Loucy (cell line): ENCODE data around the gene LRP2BP.

ENCODE experiments used
- EZH2phosphoT487 ChIP-seq: fragments of 200-600 bp; IDR thresholded peaks from 2 replicates; pipeline ENCODE4 v1.6.1; 2018; ENCODE audit warnings: antibody characterized with exemption, mild to moderate bottlenecking, moderate library complexity, borderline replicate concordance
- TF ChIP-seq, protein P1 (sequence below): fragments of 200-600 bp; sonication (generic); conservative IDR thresholded peaks from 2 replicates; pipeline ENCODE4 v1.5.1; 2014; ENCODE audit warnings: mild to moderate bottlenecking, antibody characterized with exemption, low read length

DNA sequence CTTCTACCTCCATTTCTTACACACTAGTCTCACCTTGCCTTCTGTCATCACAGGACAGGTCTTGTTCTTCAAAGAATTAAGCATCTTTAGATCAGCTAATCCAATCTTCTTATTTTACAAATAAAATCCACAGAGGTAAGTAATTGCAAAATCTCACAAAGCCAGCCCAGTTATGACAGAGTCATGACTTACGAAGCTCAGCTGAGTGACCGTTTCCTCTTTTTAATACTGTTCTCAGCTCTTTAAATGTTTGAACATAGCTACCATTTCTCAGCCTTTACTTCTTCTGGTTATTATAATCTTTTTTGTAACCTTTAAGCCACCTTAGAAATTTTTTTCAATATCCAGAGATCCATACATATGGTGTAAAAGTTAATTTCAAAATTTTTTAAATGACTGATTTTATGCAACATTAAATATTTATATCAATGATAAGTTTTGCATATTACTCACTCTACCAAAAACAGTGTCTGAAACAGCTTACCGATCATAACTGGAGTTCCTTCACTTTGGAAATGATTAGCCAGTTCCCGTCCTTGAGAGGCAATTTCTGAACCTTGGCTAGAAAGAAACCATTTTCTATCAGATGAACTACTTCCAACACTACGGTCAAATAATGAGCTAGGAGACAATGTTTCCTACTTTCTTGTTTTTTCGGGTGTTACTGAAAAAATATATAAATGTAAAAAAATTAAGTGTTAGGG is 9.7 kb upstream of the LRP2BP start:
- TF ChIP-seq, protein P1, sequence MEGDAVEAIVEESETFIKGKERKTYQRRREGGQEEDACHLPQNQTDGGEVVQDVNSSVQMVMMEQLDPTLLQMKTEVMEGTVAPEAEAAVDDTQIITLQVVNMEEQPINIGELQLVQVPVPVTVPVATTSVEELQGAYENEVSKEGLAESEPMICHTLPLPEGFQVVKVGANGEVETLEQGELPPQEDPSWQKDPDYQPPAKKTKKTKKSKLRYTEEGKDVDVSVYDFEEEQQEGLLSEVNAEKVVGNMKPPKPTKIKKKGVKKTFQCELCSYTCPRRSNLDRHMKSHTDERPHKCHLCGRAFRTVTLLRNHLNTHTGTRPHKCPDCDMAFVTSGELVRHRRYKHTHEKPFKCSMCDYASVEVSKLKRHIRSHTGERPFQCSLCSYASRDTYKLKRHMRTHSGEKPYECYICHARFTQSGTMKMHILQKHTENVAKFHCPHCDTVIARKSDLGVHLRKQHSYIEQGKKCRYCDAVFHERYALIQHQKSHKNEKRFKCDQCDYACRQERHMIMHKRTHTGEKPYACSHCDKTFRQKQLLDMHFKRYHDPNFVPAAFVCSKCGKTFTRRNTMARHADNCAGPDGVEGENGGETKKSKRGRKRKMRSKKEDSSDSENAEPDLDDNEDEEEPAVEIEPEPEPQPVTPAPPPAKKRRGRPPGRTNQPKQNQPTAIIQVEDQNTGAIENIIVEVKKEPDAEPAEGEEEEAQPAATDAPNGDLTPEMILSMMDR, result no peak
- TF ChIP-seq EZH2phosphoT487, result no peak
